Heart right ventricle (tissue), 16 donors: ENCODE measurements around the gene SCIN. TPM values are rescaled to one million over a fixed set of nuclear protein-coding genes. Genes with fewer than 3 reads are reported as not detected.

Experiments used
- ATAC-seq, 8 donors: fragments of 200-7000 bp; cut with Tn5 transposase; one replicate each; pipeline ENCODE4 v1.9.1; 2020; ENCODE audit warnings: mild to moderate bottlenecking in 8 of 8, moderate library complexity in 8 of 8, moderate number of reproducible peaks in 1 of 8
- DNase-seq, 2 donors: peaks; one replicate each; pipeline ENCODE4 v3.0.0-alpha.2; 2020
- H3K27ac ChIP-seq, 10 donors: fragments of 200-600 bp; sonication (generic) in 2 of 10; one replicate each; pipeline versions ENCODE4 v1.5.0 to v1.8.0; 2020 to 2022; ENCODE audit warnings: mild to moderate bottlenecking in 3 of 10
- H3K27me3 ChIP-seq, 7 donors: fragments of 200-600 bp; one replicate each; pipeline ENCODE4 v1.8.0; 2021 to 2022; ENCODE audit warnings: mild to moderate bottlenecking in 2 of 7
- H3K36me3 ChIP-seq, 9 donors: fragments of 200-600 bp; sonication (generic) in 1 of 9; one replicate each; pipeline versions ENCODE4 v1.5.0 to v1.8.0; 2020 to 2022; ENCODE audit warnings: mild to moderate bottlenecking in 2 of 9
- H3K4me1 ChIP-seq, 9 donors: fragments of 200-600 bp; sonication (generic) in 1 of 9; one replicate each; pipeline versions ENCODE4 v1.5.0 to v1.8.0; 2020 to 2022; ENCODE audit warnings: mild to moderate bottlenecking in 4 of 9
- H3K4me3 ChIP-seq, 10 donors: fragments of 200-600 bp; sonication (generic) in 2 of 10; one replicate each; pipeline versions ENCODE4 v1.5.0 to v1.8.0; 2020 to 2022; ENCODE audit warnings: mild to moderate bottlenecking in 7 of 10, moderate library complexity in 2 of 10
- H3K9me3 ChIP-seq, 11 donors: fragments of 200-600 bp in 10 of 11; sonication (generic) in 2 of 11; one replicate each; pipeline versions ENCODE4 v1.5.0 to v1.8.0; 2013 to 2022; ENCODE audit warnings: mild to moderate bottlenecking in 2 of 11, control low read depth in 1 of 11, moderate library complexity in 1 of 11
- WGBS, 2 donors: extraction: QIAGEN DNeasy Blood & Tissue Kit; methylation state at CpG; one replicate each; pipeline ENCODE4 v1.1.7; 2013; ENCODE audit warnings: inconsistent platforms in 1 of 2; 5-methylcytosine and 5-hydroxymethylcytosine counted together
- intact Hi-C, 10 donors: fragments of 100-400 bp; cut with DNase I; formaldehyde crosslinking; loops; one replicate each; pipeline versions ENCODE4 v1.11.1 to v1.14.2; 2022
- polyA plus RNA-seq, 2 donors: library from polyadenylated mRNA; stranded (reverse); fragments of 200-250 nt; gene quantifications; one replicate each; pipeline ENCODE4 v1.2.3, GENCODE V29; 2013
- total RNA-seq, 10 donors: library from RNA; stranded (reverse); fragmentation: NEBNext Ultra II Directional in 3 of 10; extraction: Animal tissue kit (Norgen Biotek cat#: 25700) in 3 of 10; gene quantifications; one replicate each; pipeline versions ENCODE4 v1.2.1 to v1.2.4, GENCODE V29; 2021 to 2023
- TF ChIP-seq, protein P1 (sequence below), 9 donors: fragments of 200-600 bp; sonication (generic) in 2 of 9; IDR thresholded peaks; one replicate each; pipeline versions ENCODE4 v1.5.0 to v1.8.0; 2021 to 2022; ENCODE audit warnings: antibody characterized with exemption in 9 of 9, mild to moderate bottlenecking in 5 of 9, moderate library complexity in 1 of 9
- donor health status: Arrhythmogenic right ventricular cardiomyopathy.
- donor health status: ischemic (EF 13 %, LVEDD 7.1; RV severe dilation, severe dysfunction).
- donor health status: healthy with polysubstance abuse.
- donor health status: DM: no; HTN: yes; CAD: no.
- donor health status: DM: no; HTN: no; CAD: no.
- donor health status: ischemic (EF 25% LVEDD 6.9; RV normal size, moderate dysfunction).
- donor health status: ischemic (EF 25% LVEDD 5.7; RV mildly dilated, moderate dysfunction).
- donor health status: healthy.
- donor health status: DM: yes; HTN: yes; CAD: no.
- donor health status: Ischemic cardiomyopathy.
- donor health status: ischemic (EF 35%, LVEDD 5.7; RV mildly dilated, moderate dysfunction).
- donor health status: nonischemic (EF 11% LVEDD 7.7; RV severe dilation, severe dysfunction).
- donor health status: DM: yes; HTN: yes; CAD: no.
- donor health status: PGD.
- donor health status: ischemic (EF 29% LVEDD 5.4; RV normal size, mild dysfunction).
- donor health status: nonischemic (EF 23%, LVEDD 6.1; RV moderate dilation, normal function).

The SCIN gene
- total and polyA plus RNA-seq, 12 donors = 0.01 to 1.5 (median 0.32) TPM; not detected in 3

DNA sequence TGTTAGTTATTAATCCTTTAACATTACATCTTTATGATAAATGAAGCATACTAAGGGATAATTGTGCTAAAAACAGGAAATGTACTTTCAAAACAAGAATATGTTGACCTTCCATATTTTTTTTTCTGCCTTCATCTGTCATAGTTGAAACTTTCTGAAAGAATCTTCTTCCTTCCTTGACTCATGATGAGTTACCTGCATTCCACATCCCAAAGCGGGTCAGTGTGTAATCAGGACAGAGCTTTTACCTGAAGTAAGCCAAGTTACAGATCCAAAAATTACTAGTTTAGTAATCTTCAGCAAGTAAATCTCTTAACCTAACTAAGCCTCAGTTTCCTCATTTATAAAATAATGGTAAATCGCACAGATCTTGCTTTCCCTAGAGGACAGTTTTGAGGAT, 103.5 kb downstream of the SCIN start:
- Histone ChIP-seq H3K36me3 (no peaks in the 10 kb centered on the region), H3K9me3 (peaks cover 0 to 18% (median 0%) of the 10 kb centered on the region in 11 donors), H3K27me3 (no peaks in the 10 kb centered on the region), H3K4me3 (no peak overlapping the region), H3K4me1 (peaks cover 0 to 15% (median 8%) of the 10 kb centered on the region in 9 donors), H3K27ac (no peak overlapping the region)
- WGBS, 2 donors = 95 to 97% methylated on average over 2 of the region's 2 CpGs
- TF ChIP-seq, protein P1, sequence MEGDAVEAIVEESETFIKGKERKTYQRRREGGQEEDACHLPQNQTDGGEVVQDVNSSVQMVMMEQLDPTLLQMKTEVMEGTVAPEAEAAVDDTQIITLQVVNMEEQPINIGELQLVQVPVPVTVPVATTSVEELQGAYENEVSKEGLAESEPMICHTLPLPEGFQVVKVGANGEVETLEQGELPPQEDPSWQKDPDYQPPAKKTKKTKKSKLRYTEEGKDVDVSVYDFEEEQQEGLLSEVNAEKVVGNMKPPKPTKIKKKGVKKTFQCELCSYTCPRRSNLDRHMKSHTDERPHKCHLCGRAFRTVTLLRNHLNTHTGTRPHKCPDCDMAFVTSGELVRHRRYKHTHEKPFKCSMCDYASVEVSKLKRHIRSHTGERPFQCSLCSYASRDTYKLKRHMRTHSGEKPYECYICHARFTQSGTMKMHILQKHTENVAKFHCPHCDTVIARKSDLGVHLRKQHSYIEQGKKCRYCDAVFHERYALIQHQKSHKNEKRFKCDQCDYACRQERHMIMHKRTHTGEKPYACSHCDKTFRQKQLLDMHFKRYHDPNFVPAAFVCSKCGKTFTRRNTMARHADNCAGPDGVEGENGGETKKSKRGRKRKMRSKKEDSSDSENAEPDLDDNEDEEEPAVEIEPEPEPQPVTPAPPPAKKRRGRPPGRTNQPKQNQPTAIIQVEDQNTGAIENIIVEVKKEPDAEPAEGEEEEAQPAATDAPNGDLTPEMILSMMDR (IDR thresholded peaks at IDR 0.05) = no peak
- intact Hi-C loops = no loop called here
- DNase-seq (no peak), ATAC-seq (no peak)

DNA sequence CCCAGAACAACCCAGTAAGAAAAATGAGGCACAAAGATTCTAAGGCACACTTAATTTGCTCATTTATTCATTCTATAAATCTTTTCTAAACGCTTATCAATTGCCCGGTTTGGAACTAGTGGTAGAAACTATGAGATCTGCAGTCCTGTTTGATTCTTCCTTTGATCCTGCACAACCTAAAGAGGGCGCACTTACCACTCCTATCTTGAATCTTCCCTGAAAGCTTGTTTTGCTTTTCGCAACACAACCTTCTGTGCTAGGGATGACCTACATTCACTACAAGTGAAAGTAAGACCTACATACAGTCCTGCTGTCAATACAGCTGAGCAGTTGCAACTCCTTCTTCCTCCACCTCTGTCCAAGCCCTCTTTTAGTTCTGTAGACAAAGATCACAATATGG, 104.3 kb downstream of the SCIN start:
- intact Hi-C loops = no loop called here
- WGBS, 2 donors = 70 to 82% methylated on average over 4 of the region's 4 CpGs
- H3K27ac ChIP-seq = no peak overlapping the region
- peak in 1 of 2 donors; percentile 16 for DNase-seq
- H3K4me1 ChIP-seq = peaks cover 0 to 13% (median 7%) of the 10 kb centered on the region in 9 donors
- H3K9me3 ChIP-seq = peaks cover 0 to 18% (median 0%) of the 10 kb centered on the region in 11 donors
- H3K27me3 ChIP-seq = no peaks in the 10 kb centered on the region
- TF ChIP-seq, protein P1 (IDR thresholded peaks at IDR 0.05) = peak in 6 of 9 donors; percentile 36 to 53 (median 44)
- peak in 2 of 8 donors; percentile 35 to 41 for ATAC-seq
- H3K36me3 ChIP-seq = no peaks in the 10 kb centered on the region
- H3K4me3 ChIP-seq = no peak overlapping the region

DNA sequence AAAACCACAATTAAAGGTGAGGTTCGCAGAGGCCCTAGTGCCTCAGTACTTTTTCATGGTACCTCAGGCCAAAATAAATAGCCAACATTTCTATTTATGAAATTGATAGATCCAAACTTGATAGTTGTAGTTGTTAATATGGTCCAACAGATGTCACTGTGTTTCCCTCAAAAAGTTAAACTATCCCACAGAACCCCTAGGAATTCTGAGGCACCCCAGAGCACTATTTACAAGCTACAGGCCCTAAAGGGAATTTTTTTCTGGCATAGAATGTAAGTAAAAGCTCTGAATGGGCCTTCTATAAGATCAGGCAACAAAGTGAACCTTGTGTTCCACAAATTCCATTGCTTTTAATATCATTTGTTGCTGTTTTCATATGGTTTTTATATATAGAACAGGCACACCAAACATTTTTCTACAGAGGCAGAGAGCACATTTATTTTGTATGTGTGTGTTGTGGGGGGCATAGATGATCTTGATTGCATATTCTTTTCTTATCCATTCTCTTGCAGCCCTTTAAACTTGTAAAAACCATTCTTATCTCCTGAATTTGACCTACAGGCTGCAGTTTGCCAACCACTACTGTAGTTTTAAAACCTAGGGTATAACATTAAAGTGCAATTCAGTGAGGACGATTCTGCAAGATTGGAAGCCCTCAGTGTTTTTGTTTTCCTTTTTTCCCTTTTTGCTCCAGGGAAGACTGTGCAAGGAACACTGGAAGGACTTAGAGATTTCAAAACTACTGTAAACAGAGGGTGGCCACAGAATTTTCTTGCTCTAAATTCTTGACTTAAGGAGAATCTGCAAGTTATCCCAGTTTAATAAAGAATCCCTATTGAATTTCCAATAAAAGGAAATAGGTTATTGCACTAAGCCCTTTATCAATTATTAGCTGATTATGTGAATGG, 113.4 kb downstream of the SCIN start:
- DNase-seq (no peak), ATAC-seq (no peak)
- no peaks in the 10 kb centered on the region for H3K36me3 ChIP-seq
- WGBS, 2 donors = 59 to 70% methylated on average over 2 of the region's 2 CpGs
- TF ChIP-seq, protein P1 (IDR thresholded peaks at IDR 0.05) = peak in 7 of 9 donors; percentile 20 to 49 (median 38)
- H3K27ac ChIP-seq = no peak overlapping the region
- no peaks in the 10 kb centered on the region for H3K27me3 ChIP-seq
- intact Hi-C loops = loop anchor here in 9 of 10 donors (2.0 to 10.0 kb wide), 12 partner anchors 42 to 581 kb away; no protein-coding TSS in a partner anchor
- H3K4me1 ChIP-seq = peaks cover 0 to 15% (median under 1%) of the 10 kb centered on the region in 9 donors
- H3K9me3 ChIP-seq = no peaks in the 10 kb centered on the region
- no peak overlapping the region for H3K4me3 ChIP-seq

DNA sequence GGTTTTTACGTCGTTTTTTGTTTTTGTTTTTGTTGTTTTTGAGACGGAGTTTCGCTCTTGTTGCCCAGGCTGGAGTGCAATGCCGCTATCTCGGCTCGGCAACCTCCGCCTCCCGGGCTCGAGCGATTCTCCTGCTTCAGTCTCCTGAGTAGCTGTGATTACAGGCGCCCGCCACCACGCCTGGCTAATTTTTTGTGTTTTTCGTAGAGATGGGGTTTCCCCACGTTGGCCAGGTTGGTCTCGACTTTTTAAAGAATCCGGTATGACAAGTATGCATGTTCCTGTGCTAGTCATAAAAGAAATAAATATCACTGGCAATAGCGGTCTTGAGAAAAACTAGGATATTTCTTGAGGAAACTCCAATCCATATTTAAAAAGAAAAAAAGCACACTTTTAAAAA, 114.2 kb downstream of the SCIN start:
- Histone ChIP-seq H3K9me3 (no peaks in the 10 kb centered on the region), H3K27ac (no peak overlapping the region), H3K27me3 (no peaks in the 10 kb centered on the region), H3K36me3 (no peaks in the 10 kb centered on the region), H3K4me3 (no peak overlapping the region), H3K4me1 (peaks cover 0 to 23% (median 8%) of the 10 kb centered on the region in 9 donors)
- DNase-seq (no peak), ATAC-seq (no peak)
- TF ChIP-seq, protein P1 (IDR thresholded peaks at IDR 0.05) = no peak
- intact Hi-C loops = loop anchor here in 9 of 10 donors (2.0 to 10.0 kb wide), 16 partner anchors 42 to 580 kb away; no protein-coding TSS in a partner anchor
- WGBS, 2 donors = 95 to 96% methylated on average over 19 of the region's 19 CpGs
